ENCODE measurements around the gene MAP7.

MAP7 gene

GRCh38 chr6:136370988-136371728 is 179.1 kb downstream of the MAP7 start:
- DNase-seq, result no peak

GRCh38 chr6:136365776-136366354 is 184.4 kb downstream of the MAP7 start:
- DNase-seq, result peak; percentile 84

GRCh38 chr6:136362421-136363356 is 187.5 kb downstream of the MAP7 start:
- no peak for DNase-seq

GRCh38 chr6:136361787-136362186 is 188.4 kb downstream of the MAP7 start:
- DNase-seq, result no peak

GRCh38 chr6:136360783-136361182 is 189.4 kb downstream of the MAP7 start:
- no peak for DNase-seq

GRCh38 chr6:136359851-136360250 is 190.4 kb downstream of the MAP7 start:
- DNase-seq, result no peak

- no peak for DNase-seq
Measured at GRCh38 chr6:136351518-136352110, 198.6 kb downstream of the MAP7 start.

GRCh38 chr6:136350914-136351313 is 199.3 kb downstream of the MAP7 start:
- DNase-seq, result no peak

- peak; percentile 59 for DNase-seq
Measured at GRCh38 chr6:136347847-136348246, 202.4 kb downstream of the MAP7 start.

GRCh38 chr6:136345145-136345544 is 205.1 kb downstream of the MAP7 start:
- DNase-seq, result no peak

GRCh38 chr6:136344420-136344819 is 205.8 kb downstream of the MAP7 start:
- no peak for DNase-seq

GRCh38 chr6:136343700-136344099 is 206.5 kb downstream of the MAP7 start:
- DNase-seq, result no peak

GRCh38 chr6:136343275-136343674 is 206.9 kb downstream of the MAP7 start:
- no peak for DNase-seq

- no peak for DNase-seq
Measured at GRCh38 chr6:136341967-136342366, 208.3 kb downstream of the MAP7 start.

GRCh38 chr6:136341367-136341766 is 208.9 kb downstream of the MAP7 start:
- DNase-seq, result no peak

GRCh38 chr6:136338486-136338885 is 211.7 kb downstream of the MAP7 start:
- no peak for DNase-seq

GRCh38 chr6:136337606-136338005 is 212.6 kb downstream of the MAP7 start:
- DNase-seq, result no peak

GRCh38 chr6:136337121-136337520 is 213.1 kb downstream of the MAP7 start:
- DNase-seq, result no peak

GRCh38 chr6:136335736-136336363 is 214.4 kb downstream of the MAP7 start:
- DNase-seq, result no peak

- DNase-seq, result no peak
Measured at GRCh38 chr6:136334853-136335252, 215.4 kb downstream of the MAP7 start.

- DNase-seq, result no peak
Measured at GRCh38 chr6:136334465-136334846, 215.8 kb downstream of the MAP7 start.

GRCh38 chr6:136333824-136334464 is 216.3 kb downstream of the MAP7 start:
- no peak for DNase-seq

Measured in DMS153 (cell line).